B cell (primary cell): ENCODE measurements around the gene SERTAD3. TPM values are rescaled to one million over a fixed set of nuclear protein-coding genes. Genes with fewer than 3 reads are reported as not detected.

Source experiments
- ATAC-seq: fragments of 200-7000 bp; cut with Tn5 transposase; one replicate; pipeline ENCODE4 v1.10.0; 2021; ENCODE audit warnings: low read depth, mild to moderate bottlenecking, moderate number of reproducible peaks, moderate library complexity
- CTCF ChIA-PET: fragments of 350-600 bp; sonication (Branson Sonifier 250); formaldehyde crosslinking; loops from one replicate; lab custom pipeline; 2021; ENCODE audit warnings: antibody characterized with exemption, inconsistent platforms; lab: Charles Lee
- POLR2A ChIA-PET: fragments of 350-600 bp; sonication (Branson Sonifier 250); formaldehyde crosslinking; loops from one replicate; lab custom pipeline; 2021; ENCODE audit warnings: antibody characterized with exemption; lab: Charles Lee
- DNase-seq: peaks from one replicate; pipeline ENCODE4 v3.0.0; 2013
- H2AFZ ChIP-seq: 2 replicates; pipeline ENCODE4 v1.6.1; 2012; ENCODE audit warnings: mild to moderate bottlenecking, low read depth, low read length; ENCODE audit not compliant: insufficient read depth, poor library complexity, severe bottlenecking
- H3K27ac ChIP-seq, 2 donors: 1 replicate in 1 of 2; 2 replicates in 1 of 2; pipeline ENCODE4 v1.5.1; 2012 to 2013; ENCODE audit warnings: low read length in 2 of 2, mild to moderate bottlenecking in 2 of 2, moderate library complexity in 1 of 2
- H3K27me3 ChIP-seq, 4 experiments: fragments of 200-600 bp in 1 of 4; sonication (generic) in 1 of 4; replicated peaks in 1 of 4; 1 replicate in 2 of 4; 2 replicates in 2 of 4; pipeline versions ENCODE4 v1.6.1 to v1.7.0; 2013 to 2016; ENCODE audit warnings: low read length in 3 of 4, mild to moderate bottlenecking in 2 of 4, mixed read lengths in 1 of 4, moderate library complexity in 1 of 4; ENCODE audit not compliant: insufficient read depth in 4 of 4, control insufficient read depth in 3 of 4; ENCODE audit errors: control extremely low read depth in 1 of 4
- H3K36me3 ChIP-seq, 2 experiments: replicated peaks in 1 of 2; 1 replicate in 1 of 2; 2 replicates in 1 of 2; pipeline versions ENCODE4 v1.6.1 to v1.7.1; 2013; ENCODE audit warnings: low read length in 1 of 2; ENCODE audit not compliant: insufficient read depth in 2 of 2, control insufficient read depth in 1 of 2; ENCODE audit errors: control extremely low read depth in 1 of 2, extremely low read depth in 1 of 2
- H3K4me1 ChIP-seq, 2 donors: fragments of 200-600 bp in 1 of 2; sonication (generic) in 1 of 2; 1 replicate in 1 of 2; 2 replicates in 1 of 2; pipeline versions ENCODE4 v1.5.1 to v1.6.1; 2013 to 2017; ENCODE audit warnings: low read length in 2 of 2; ENCODE audit not compliant: control insufficient read depth in 2 of 2, insufficient read depth in 2 of 2
- H3K4me2 ChIP-seq: replicated peaks from 2 replicates; pipeline ENCODE3; 2012; ENCODE audit warnings: mild to moderate bottlenecking, low read depth, low read length; ENCODE audit not compliant: poor library complexity, severe bottlenecking
- H3K4me3 ChIP-seq, 5 experiments: fragments of 200-600 bp in 1 of 5; sonication (generic) in 1 of 5; 1 replicate in 3 of 5; 2 replicates in 2 of 5; pipeline versions ENCODE4 v1.5.1 to v1.7.0; 2011 to 2016; ENCODE audit warnings: low read length in 4 of 5, mild to moderate bottlenecking in 4 of 5, low read depth in 2 of 5, control low read depth in 1 of 5, moderate library complexity in 1 of 5; ENCODE audit not compliant: insufficient read depth in 1 of 5; ENCODE audit errors: control extremely low read depth in 1 of 5, extremely low read depth in 1 of 5
- H3K79me2 ChIP-seq: fragments of 200-600 bp; sonication (generic); one replicate; pipeline ENCODE4 v1.6.0; 2016; ENCODE audit warnings: low read length; ENCODE audit not compliant: control insufficient read depth, insufficient read depth
- H3K9ac ChIP-seq: fragments of 200-600 bp; sonication (generic); 2 replicates; pipeline ENCODE4 v1.6.1; 2017; ENCODE audit warnings: mild to moderate bottlenecking, low read length, moderate library complexity
- H3K9me3 ChIP-seq, 3 donors: one replicate each; pipeline versions ENCODE4 v1.6.1 to v1.7.1; 2013; ENCODE audit warnings: low read length in 2 of 3; ENCODE audit not compliant: control insufficient read depth in 2 of 3, insufficient read depth in 1 of 3; ENCODE audit errors: control extremely low read depth in 1 of 3
- H4K20me1 ChIP-seq: 2 replicates; pipeline ENCODE4 v1.6.0; 2012; ENCODE audit warnings: mild to moderate bottlenecking, low read length; ENCODE audit not compliant: insufficient read depth, control insufficient read depth, poor library complexity, severe bottlenecking
- H3K27ac Mint-ChIP-seq: one replicate; pipeline ENCODE4 v1.8.0; 2021; ENCODE audit warnings: mixed read lengths
- H3K27me3 Mint-ChIP-seq: one replicate; pipeline ENCODE4 v1.8.0; 2021; ENCODE audit warnings: mixed read lengths
- H3K4me1 Mint-ChIP-seq: one replicate; pipeline ENCODE4 v1.8.0; 2021; ENCODE audit warnings: mixed read lengths
- H3K4me3 Mint-ChIP-seq: one replicate; pipeline ENCODE4 v1.8.0; 2021; ENCODE audit warnings: mixed read lengths
- H3K9me3 Mint-ChIP-seq: one replicate; pipeline ENCODE4 v1.8.0; 2022; ENCODE audit warnings: mixed read lengths; ENCODE audit not compliant: insufficient read depth
- CTCF ChIP-seq: fragments of 200-600 bp; IDR thresholded peaks from one replicate; pipeline ENCODE4 v1.8.0; 2022; ENCODE audit warnings: antibody characterized with exemption, mild to moderate bottlenecking
- EZH2 ChIP-seq: IDR thresholded peaks from 2 replicates; pipeline ENCODE4 v1.6.1; 2012; ENCODE audit warnings: borderline replicate concordance, low read depth, mild to moderate bottlenecking, moderate library complexity, low read length; ENCODE audit not compliant: insufficient read depth, poor library complexity, severe bottlenecking
- WGBS: methylation state at CpG from one replicate; pipeline ENCODE4 v1.1.5; 2013; ENCODE audit warnings: missing lambda C conversion rate; ENCODE audit not compliant: insufficient coverage; 5-methylcytosine and 5-hydroxymethylcytosine counted together
- intact Hi-C: fragments of 100-400 bp; cut with micrococcal nuclease; formaldehyde crosslinking; loops from one replicate; pipeline ENCODE4 v1.10.0; 2022
- polyA plus RNA-seq: library from polyadenylated mRNA; depleted of rRNA; stranded (reverse); fragments of >200 nt; gene quantifications from 2 replicates; pipeline ENCODE4 v1.2.3, GENCODE V29; 2012
- total RNA-seq, 2 donors: library from RNA; stranded (reverse); fragments of 120-200 nt in 1 of 2; gene quantifications; 1 replicate in 1 of 2; 2 replicates in 1 of 2; pipeline versions ENCODE4 v1.2.3 to v1.2.4, GENCODE V29; 2013 to 2022

The SERTAD3 gene
- total and polyA plus RNA-seq, 2 donors (not counting 1 experiment from before 2014, with no cell fraction given) = 41.6 to 43.9 TPM

- WGBS = 3% methylated on average over 54 of the region's 56 CpGs
- Histone ChIP-seq H3K4me1 (peaks cover 15 to 29% of the 10 kb centered on the region in 2 donors), H3K4me3 (peak overlapping the region; percentile 48 to 95 (median 87)), H2AFZ (peak overlapping the region; percentile 82), H3K27ac (peak overlapping the region; percentile 81 to 88), H3K36me3 (peaks cover 0 to 9% of the 10 kb centered on the region in 2 experiments), H3K4me2 (peak overlapping the region; percentile 95), H4K20me1 (no peaks in the 10 kb centered on the region), H3K9ac (peak overlapping the region; percentile 79), H3K9me3 (no peaks in the 10 kb centered on the region), H3K27me3 (no peaks in the 10 kb centered on the region), H3K79me2 (peaks cover 26% of the 10 kb centered on the region)
- Mint-ChIP-seq H3K27ac (peak overlapping the region; percentile 85), H3K4me3 (peak overlapping the region; percentile 86), H3K27me3 (no peaks in the 10 kb centered on the region), H3K4me1 (peaks cover 30% of the 10 kb centered on the region), H3K9me3 (no peaks in the 10 kb centered on the region)
- DNase-seq (peak; percentile 85), ATAC-seq (peak; percentile 50)
- ChIA-PET POLR2A (interaction anchor here (0.7 to 2.3 kb wide), 12 partner anchors 10 to 1003 kb away, joined by 3 to 32 read pairs (median 4); partner anchors contain the start of genes BLVRB and SERTAD3), CTCF (interaction anchor here (0.6 to 9.5 kb wide), 39 partner anchors 8 to 1984 kb away, joined by 3 to 87 read pairs (median 4); partner anchors contain the start of genes BLVRB, PRX, PSMC4 and SERTAD3)
- intact Hi-C loops = loop anchor here (1.0 to 2.0 kb wide), 7 partner anchors 12 to 150 kb away; partner anchors contain the start of genes BLVRB and SERTAD3
- TF ChIP-seq EZH2 (no peak), CTCF (peak; percentile 96)
These were observed 23.1 kb downstream of the SERTAD3 start for GRCh38 chr19:40420766-40421765.
